RWPE2 (cell line): ENCODE data around the gene SLC39A11.

Experiments
- ATAC-seq: fragments of 200-7000 bp; cut with Tn5 transposase; 3 replicates; pipeline ENCODE4 v1.9.1; 2021; ENCODE audit warnings: low read depth
- DNase-seq: peaks from one replicate; pipeline ENCODE4 v3.0.0-alpha.2; 2020; ENCODE audit warnings: low spot score
- H3K27ac ChIP-seq: fragments of 450-650 bp; 2 replicates; pipeline ENCODE4 v1.5.1; 2017; ENCODE audit warnings: mild to moderate bottlenecking; ENCODE audit not compliant: poor library complexity, severe bottlenecking
- H3K27me3 ChIP-seq: fragments of 250-450 bp; sonication (Bioruptor Pico); 2 replicates; pipeline ENCODE4 v1.5.1; 2021; ENCODE audit warnings: mild to moderate bottlenecking, moderate library complexity; ENCODE audit not compliant: insufficient read depth, poor library complexity, severe bottlenecking
- H3K36me3 ChIP-seq: fragments of 250-450 bp; sonication (Bioruptor Pico); 2 replicates; pipeline ENCODE4 v1.5.1; 2020; ENCODE audit warnings: low read depth, mild to moderate bottlenecking, moderate library complexity
- H3K4me1 ChIP-seq: fragments of 250-450 bp; sonication (Bioruptor Pico); 2 replicates; pipeline ENCODE4 v1.5.1; 2021; ENCODE audit warnings: mild to moderate bottlenecking, moderate library complexity; ENCODE audit not compliant: insufficient read depth, poor library complexity, severe bottlenecking
- H3K4me3 ChIP-seq: fragments of 250-450 bp; sonication (Bioruptor Pico); 2 replicates; pipeline ENCODE4 v1.5.1; 2021; ENCODE audit warnings: mild to moderate bottlenecking, moderate library complexity; ENCODE audit not compliant: severe bottlenecking
- H3K9me3 ChIP-seq: fragments of 250-450 bp; sonication (Bioruptor Pico); 2 replicates; pipeline ENCODE4 v1.5.1; 2021; ENCODE audit warnings: mild to moderate bottlenecking, moderate library complexity; ENCODE audit not compliant: severe bottlenecking
- CTCF ChIP-seq: fragments of 450-650 bp; IDR thresholded peaks from one replicate; pipeline ENCODE4 v1.5.1; 2017; ENCODE audit warnings: mild to moderate bottlenecking, moderate library complexity; ENCODE audit not compliant: poor library complexity, severe bottlenecking

SLC39A11 gene

GRCh38 chr17:72869630-72870029 lies 222.9 kb downstream of the SLC39A11 start:
- ATAC-seq (no peak), DNase-seq (no peak)
- H3K36me3 ChIP-seq, result no peaks in the 10 kb centered on the region
- no peaks in the 10 kb centered on the region for H3K4me1 ChIP-seq
- no peaks in the 10 kb centered on the region for H3K27me3 ChIP-seq
- H3K27ac ChIP-seq, result no peak overlapping the region
- H3K4me3 ChIP-seq, result no peak overlapping the region
- H3K9me3 ChIP-seq, result no peaks in the 10 kb centered on the region
- no peak for TF ChIP-seq CTCF

GRCh38 chr17:72865954-72866353 lies 226.5 kb downstream of the SLC39A11 start:
- no peak for ATAC-seq

GRCh38 chr17:72863526-72864211 lies 228.8 kb downstream of the SLC39A11 start:
- Histone ChIP-seq H3K9me3 (no peaks in the 10 kb centered on the region), H3K4me1 (no peaks in the 10 kb centered on the region), H3K36me3 (no peaks in the 10 kb centered on the region), H3K27me3 (no peaks in the 10 kb centered on the region), H3K4me3 (no peak overlapping the region), H3K27ac (no peak overlapping the region)
- ATAC-seq (no peak), DNase-seq (no peak)
- no peak for TF ChIP-seq CTCF

More at GRCh38 chr17:72865954-72866353, 226.5 kb downstream of the SLC39A11 start:
- Histone ChIP-seq H3K27ac (no peak overlapping the region), H3K9me3 (no peaks in the 10 kb centered on the region), H3K27me3 (no peaks in the 10 kb centered on the region), H3K4me3 (no peak overlapping the region), H3K36me3 (no peaks in the 10 kb centered on the region), H3K4me1 (no peaks in the 10 kb centered on the region)
- no peak for TF ChIP-seq CTCF
- no peak for DNase-seq

GRCh38 chr17:72862276-72862999 lies 230.1 kb downstream of the SLC39A11 start:
- no peaks in the 10 kb centered on the region for H3K9me3 ChIP-seq
- no peak overlapping the region for H3K27ac ChIP-seq
- no peaks in the 10 kb centered on the region for H3K36me3 ChIP-seq
- H3K4me1 ChIP-seq, result no peaks in the 10 kb centered on the region
- TF ChIP-seq CTCF, result no peak
- no peak for ATAC-seq
- H3K27me3 ChIP-seq, result no peaks in the 10 kb centered on the region
- DNase-seq, result no peak
- H3K4me3 ChIP-seq, result no peak overlapping the region

GRCh38 chr17:72861811-72862210 lies 230.7 kb downstream of the SLC39A11 start:
- Histone ChIP-seq H3K4me1 (no peaks in the 10 kb centered on the region), H3K36me3 (no peaks in the 10 kb centered on the region), H3K4me3 (no peak overlapping the region), H3K27ac (no peak overlapping the region), H3K9me3 (no peaks in the 10 kb centered on the region), H3K27me3 (no peaks in the 10 kb centered on the region)
- ATAC-seq (no peak), DNase-seq (no peak)
- TF ChIP-seq CTCF, result no peak
